Activated CD8-positive, alpha-beta memory T cell treated with anti-CD3 and anti-CD28 coated beads, Interleukin-2, amount 50 U/mL, for 1 hour (primary cell): Measurements from ENCODE around the gene SLC2A9.
"Not testable (repeated sequence)": the region's sequence is repeated elsewhere in the genome, so short reads cannot be mapped to it uniquely, and the experiment has no call there.

Source experiments
- DNase-seq: peaks from one replicate; pipeline ENCODE4 v3.0.0-alpha.2; 2020; ENCODE audit errors: extremely low read depth

Gene SLC2A9

DNA sequence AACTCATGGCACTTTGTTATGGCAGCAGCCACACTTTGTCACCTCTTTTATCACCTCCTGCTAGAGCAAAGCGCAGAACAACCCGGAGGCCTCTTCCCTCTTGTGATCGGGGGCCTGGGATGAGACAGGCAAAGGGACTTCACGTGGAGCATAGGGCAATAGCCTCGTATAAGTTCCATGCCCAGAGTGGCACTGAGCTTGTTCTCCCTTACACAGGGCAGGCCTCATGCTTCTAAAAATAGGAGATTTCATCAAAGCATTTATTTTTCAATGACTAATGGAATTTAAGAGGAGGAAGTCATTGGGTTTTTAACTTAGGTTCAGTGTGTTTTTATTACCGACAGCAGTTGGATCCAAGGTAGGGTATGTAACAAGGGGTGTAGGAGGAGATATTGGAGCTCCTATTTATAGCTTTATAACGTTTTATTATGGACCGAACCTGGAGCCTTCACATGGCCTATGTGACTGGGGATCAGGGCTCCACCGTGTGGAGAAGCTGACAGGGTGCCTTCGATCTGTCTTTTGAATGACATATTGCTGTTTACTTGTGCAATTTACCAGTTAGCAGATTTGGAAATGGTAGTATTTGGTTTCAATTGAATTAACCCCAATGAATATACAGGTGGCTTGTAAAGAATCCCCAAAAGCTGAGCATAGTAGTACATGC, 93.8 kb downstream of the SLC2A9 start:
- no peak for DNase-seq

DNA sequence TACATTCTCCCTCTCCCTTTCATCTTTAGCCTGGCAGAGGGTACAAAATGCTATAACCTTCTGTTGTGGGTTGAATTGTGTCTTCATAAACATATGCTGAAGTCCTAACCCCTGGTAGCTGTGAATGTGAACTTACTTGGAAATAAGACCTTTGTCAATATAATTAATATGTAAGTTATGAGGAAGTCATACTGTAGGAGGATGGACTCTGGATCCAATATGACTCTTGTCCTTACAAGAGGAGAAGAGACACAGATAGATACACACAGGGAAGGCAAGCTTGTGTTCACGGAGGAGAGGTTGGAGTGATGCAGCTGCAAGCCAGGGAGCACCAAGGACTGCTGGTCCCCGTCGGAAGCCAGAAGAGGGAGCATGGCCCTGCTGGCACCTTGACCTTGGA, 94.7 kb downstream of the SLC2A9 start:
- DNase-seq = no peak

DNA sequence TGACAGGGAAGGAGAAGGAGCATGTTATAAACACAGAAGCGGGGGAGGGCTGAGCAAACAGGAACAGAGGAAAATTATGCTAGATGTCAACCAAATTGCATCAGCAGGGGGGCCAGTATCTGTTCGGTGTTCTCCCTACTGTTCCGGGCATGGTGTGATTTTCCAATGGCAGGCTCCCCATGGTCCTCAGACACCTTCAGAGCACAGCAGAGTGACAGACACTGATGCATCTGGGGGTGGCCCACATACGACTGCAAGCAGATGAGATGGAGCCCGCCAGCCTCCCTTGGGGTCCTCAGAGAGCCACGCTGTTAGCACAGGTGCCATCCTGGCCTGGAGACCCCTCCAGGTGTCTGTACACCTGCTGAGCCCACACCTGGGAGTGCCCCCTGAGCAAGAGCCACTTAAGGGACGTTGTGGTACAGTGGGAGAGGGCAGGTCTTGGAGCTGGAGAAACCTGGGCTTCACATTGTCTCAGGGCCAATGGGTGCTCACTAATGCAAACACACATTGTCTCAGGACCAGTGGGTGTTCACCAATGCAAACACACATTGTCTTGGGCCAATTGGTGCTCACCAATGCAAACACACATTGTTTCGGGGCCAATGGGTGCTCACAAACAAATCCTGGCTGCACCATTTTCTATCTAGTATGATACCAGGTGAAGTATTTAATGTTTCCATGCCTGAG, 95.4 kb downstream of the SLC2A9 start:
- DNase-seq = no peak

DNA sequence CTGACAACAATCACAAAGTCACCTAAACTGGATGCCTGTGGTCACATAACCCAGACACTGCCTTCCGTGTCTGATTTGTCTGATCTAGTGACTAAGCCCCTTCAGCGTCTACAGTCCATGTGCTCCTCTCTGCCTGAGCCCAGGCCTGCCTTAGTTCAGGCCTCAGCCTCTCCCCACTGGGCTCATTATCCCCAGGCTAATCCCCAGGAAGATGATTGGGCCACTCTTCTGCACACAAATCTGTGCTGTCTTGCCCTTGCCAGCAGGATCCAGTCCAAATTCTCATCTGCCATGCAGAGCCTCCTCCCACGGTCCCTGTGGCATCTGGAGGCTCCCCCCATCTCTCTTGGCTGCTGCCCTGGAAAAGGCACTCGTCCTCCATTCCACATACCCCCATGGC, 96.5 kb downstream of the SLC2A9 start:
- DNase-seq = no peak

DNA sequence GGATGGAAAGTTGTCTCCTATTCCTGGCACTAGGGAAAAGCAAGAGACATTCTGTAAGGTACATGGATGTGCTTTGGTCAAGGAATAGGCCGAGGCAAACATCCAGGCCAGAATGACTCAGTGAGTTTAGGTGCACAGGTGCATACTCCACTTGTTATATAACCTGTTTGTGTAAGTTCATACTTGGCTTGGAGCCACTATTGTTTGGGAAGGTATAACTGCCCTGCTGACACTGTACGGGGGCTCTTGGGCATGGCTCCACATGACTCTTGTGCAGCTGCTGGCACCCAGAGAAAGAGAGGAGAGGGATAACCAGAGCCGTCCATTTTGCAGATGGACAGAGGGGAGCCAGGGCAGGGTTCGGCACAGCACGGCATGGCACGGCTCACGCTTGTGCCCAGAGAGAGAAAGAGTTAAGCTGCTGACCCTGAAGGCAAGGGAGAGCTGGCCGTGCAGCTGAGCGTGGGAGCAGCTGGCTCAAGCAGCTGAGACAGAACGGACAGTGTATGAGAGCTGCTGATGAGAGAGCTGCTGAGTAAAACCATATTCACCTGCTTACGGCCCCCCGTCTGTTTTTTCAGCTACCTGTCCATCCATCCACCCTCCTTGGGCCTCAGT, 98.0 kb downstream of the SLC2A9 start:
- DNase-seq = no peak

DNA sequence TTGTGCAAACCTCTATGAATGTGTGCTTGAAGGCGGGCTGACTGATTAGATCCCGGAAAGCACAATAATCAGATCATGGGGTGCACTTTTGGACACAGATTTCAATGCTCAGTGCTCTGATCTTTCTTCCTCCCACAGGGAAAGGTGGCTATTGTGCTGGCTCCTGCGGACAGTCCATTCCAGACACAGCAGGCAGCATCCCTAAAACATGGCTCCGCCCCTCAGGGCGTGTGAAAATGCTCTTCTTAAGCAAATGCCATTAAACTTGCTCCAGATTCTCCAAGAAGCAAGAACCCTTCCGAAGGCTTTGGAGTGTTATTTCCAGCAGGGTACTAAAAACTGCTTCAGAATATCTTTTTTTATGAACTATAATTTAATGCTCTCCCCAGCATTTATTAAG, 100.0 kb downstream of the SLC2A9 start:
- DNase-seq = no peak

DNA sequence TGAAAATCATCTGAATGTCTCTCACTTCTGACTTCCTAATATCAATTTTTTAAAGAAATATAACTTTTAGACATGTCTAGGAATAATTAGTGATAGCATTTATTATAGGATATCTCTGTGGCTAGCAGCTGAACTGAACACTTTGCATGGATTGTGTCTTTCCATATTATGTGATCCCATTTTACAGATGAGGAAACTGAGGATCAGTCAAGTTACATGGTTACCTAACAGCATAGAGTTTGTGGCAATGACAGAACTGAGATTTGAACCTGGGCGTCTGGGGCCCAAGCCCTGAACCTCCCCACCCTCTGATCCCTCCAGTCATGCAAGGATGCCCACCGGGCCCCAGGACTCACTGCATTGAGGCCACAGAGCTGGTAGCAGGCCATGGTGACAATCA, 101.3 kb downstream of the SLC2A9 start:
- DNase-seq = no peak

DNA sequence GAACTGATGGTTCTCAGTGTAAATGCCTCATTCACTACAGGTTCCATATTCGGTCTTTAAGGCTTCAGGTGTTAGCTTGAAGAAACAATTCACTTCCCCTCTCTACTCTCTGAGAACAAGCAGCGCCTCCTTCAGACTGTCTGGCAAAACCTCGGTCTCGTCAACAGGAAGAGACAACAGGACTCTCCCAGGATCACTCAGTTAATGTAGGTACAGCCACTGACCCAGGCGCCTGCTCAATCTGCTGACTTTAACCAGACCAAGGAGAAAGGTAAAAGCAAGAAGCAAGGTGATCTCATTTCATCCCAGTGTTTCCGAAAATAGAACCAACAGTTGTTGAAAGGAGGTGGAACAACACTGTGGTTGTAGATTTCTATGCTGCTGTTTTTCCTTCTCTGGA, 102.2 kb downstream of the SLC2A9 start:
- no peak for DNase-seq

DNA sequence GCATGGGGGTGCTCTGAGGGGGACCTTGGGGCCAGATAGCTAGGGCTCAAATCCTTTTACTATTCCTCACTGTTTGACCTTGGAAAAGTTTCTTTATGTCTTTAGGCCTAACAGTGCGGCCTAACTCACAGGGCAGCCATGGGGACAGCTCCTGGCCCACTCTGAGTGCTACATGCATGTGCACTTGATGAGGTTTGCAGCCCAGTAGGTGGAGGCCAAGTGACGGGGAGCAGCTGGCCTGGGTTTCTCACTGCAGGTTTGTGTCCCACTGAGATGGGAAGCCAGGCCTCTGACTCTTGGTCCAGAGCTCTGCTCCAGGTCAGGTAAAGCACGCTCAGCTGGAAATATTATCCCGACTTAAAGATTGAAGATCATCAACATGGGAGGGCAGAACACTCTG, 102.8 kb downstream of the SLC2A9 start:
- no peak for DNase-seq

DNA sequence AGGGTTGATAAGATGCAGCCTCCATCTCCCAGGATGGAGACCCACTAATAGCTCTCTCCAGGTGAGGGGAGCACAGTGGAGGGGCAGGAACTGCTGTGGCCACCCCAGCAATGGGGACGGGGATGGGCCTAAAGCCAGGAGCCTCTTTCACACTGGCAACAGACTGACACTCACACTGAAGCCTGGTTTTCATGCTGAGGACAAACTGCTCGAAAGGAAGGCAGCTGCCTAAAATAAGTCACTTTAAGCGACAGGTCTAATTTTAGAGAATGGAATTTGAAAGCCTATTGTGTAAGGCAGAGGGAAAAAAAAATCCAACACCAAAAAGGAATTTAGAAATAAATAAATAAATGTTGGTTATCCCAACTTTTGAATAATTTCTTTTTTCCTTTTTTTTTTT, 104.4 kb downstream of the SLC2A9 start:
- no peak for DNase-seq

DNA sequence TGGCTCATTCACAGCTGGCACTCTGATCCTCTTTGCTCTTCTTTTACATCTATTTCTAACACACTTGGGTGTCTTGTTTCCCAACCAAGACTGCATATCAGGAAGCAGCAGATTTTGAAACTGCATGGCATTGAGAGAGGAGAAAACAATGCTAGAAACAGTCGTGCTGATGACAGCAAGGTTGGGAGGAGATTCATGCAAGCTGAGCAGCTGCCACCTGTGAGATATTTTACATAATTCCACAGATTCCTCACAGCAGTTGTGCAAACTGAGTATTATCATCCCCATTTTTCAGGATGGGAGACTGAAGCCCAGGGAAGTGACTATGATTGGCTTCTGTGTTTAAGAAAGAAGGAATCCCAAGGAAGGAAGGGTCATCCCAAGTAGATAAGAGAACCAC, 105.0 kb downstream of the SLC2A9 start:
- DNase-seq = no peak

DNA sequence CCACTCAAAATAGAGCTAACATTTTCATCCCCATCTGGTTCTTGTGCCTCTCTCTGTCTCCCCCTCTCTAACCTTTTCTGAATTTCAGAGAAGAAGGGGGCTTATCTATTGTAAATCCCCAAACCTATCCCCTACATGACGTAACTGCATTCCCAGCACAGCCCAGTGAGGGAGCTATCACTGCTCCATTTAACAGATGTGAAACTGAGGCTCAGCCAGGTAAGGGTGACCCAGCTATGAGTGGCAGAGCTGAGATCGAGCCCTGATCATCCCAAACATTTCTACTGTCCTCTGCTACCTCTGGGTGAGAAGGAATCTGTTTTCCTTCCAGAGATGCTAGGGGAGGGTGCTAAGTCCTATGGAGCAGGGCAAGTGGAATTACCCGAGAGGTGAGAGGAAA, 107.5 kb downstream of the SLC2A9 start:
- DNase-seq = no peak

DNA sequence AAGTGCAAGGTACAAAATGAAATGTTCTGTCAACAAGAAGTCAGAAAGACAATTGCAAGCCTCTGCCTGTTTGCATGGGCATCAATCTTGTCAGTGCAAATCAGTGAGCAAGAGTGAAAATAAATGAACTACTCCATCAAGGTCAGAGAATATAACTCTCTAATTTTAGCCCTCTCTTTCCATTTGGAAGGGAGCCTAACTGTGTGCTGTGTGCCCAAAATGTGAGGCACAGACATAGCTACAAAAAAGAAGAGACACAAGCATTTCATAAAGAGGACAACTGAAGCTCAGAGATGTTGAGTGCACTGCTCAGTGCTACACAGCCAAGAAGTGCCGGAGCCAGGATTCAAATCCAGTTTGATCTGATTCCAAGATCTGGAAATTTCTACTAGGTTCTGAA, 114.3 kb downstream of the SLC2A9 start:
- DNase-seq = no peak

DNA sequence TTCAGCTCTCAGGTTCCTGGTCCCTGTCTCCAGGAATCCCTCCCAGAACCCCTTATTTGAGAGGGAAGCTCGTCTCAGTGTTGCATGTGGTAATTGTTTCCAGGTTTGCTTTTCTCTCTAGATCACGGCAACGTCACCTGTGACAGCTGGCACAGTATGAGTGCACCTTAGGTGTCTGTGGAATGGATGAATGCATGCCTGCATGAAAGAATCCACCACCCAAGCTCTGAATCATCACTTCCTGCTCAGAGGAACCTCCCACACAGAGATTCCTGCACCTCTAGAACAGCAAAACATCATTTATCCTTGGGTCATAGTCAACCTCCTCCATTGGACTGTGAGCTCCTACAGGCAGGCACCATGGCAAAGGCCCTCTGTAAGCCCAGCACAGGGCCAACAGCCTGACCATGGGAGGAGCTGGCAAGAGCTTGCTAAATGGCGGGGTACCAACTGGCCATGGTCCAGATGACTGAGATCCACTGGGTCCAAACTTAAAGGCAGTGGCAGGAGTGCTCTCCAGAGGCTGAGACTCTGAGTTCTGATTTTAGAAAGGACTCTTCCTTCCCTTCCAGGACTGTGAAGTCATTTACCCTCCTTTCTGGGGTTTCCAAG, 116.2 kb downstream of the SLC2A9 start:
- no peak for DNase-seq

DNA sequence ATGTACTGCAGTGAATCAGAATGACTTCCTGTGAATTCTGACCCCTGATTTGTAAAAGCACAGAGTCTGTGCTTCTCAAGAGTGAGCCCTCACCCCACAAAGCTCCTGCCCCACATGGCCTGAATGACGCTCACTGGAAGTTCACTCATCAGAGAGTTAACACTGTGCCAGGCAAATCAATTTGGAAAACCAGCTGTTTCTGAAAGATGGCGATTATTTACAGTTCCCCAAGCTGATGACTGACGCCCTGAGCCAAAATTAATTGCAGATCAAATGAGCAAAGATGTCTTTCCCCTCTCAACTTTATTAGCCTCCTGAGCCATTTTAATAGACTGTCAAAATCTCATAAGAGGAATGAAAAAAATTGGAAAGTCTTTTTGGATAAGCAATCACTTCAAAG, 118.0 kb downstream of the SLC2A9 start:
- DNase-seq = no peak

DNA sequence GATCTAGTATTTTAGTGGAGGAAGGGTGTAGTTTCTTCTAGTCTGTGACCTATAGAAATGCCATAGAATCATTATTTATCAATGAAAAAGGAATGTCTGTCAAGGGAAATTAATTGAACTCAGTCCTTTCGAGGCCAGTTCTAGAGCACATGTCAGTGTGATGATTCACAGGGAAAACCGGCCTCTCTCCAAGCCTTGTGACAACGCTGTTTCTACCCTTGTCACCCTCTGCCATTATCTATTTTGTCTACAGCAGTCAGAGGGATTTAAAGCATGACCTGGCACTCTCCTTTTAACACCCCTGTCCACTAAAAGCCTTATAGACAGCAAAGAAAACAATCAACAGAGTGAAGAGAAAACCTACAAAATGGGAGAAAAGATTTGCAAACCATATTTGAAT, 120.0 kb downstream of the SLC2A9 start:
- DNase-seq = no peak

DNA sequence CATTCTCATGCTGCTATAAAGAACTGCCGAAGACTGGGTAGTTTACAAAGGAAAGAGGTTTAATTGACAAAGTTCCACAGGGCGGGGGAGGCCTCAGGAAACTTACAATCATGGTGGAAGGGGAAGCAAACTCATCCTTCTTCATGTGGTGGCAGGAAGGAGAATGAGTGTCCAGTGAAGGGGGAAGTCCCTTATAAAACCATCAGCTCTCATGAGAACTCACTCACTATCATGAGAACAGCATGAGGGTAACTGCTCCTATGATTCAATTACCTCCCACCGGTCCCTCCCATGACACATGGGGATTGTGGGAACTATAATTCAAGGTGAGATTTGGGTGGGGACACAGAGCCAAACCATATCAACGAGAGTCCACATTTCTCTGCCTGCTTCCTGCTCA, 120.7 kb downstream of the SLC2A9 start:
- DNase-seq = not testable (repeated sequence)

DNA sequence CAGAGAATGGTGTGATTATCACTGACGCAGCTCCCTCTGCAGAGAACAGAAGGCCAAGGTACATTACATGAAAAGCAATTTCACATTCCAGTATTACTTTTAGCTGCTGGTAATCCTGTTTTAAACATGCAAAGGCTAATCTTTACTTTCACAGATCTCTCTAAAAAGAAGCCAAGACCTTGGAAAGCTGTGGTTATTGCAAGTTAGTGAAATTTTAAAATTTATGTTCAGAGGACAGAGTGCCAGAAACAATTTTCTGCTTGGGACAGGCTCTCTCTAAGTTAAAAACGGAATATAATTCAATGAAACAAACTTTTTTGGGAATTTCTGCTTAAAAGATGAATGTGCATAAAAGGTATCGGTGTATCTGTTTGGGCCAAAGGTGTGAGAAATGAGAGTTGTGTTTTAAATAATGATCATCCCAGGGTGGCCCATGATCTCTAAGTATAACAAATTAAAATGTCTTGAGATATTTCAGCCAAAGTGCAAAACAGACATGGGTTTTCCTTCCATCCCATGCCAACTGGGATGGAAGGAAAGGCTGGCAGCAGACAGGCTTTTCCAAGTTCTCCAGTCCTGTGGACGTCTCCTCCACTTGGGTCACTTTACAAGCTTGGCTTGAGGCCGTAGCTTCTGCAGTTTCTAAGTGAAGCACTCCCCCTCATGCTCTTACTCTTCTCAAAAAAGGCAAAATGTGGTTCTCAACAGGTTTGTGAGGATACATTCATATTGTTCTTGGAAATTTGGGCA, 121.8 kb downstream of the SLC2A9 start:
- no peak for DNase-seq

DNA sequence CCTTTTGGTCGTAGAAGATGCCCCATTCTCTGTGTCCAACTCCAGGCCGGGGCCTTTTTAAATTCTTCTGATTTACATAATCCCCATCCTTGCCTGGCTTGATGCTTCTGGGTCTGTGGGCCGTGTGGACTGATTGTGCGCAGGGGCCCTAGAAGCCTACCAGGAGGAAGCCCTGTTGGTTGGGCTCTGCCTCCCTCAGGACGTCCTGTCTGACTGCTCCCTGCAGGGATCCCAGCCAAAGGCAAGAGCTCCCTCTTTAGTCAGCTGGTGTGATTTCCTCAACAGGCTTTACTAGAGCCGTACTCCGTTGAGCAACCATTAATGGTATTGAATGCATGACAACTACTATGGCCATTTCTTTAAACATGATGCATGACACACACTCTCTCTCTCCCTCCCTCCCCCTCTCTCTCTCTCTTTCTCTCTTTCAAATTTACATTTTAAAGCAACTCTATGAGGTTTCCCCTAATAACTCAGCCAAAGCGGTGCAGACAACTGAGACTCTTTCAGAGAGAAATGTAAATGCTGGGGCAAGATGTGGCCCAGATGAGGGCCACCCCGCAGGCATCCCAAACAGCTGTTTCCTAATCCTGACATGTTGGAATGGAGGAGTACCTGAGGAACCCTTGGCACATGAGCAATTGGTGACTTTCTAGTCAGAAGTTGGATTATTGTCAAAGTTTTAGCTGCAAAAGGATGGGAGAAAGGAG, 122.5 kb downstream of the SLC2A9 start:
- no peak for DNase-seq

DNA sequence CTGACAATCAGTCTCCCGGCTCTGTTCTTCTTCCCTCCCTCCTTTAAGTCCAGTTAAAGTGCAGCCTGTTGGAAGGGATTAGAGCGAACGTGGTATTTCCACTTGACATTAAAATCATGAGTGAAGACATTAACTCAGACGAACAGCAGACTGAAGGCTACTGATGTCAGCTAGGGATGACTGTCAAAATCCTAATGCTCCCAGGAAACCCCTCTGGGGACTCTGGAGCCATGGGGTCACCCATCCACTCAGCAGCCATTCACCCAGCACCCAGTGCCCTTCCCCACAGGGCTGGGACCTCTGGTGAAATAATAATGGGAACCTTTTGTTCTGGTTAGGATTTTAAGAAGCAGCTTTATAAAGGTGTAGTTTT, 126.0 kb downstream of the SLC2A9 start:
- DNase-seq = no peak

DNA sequence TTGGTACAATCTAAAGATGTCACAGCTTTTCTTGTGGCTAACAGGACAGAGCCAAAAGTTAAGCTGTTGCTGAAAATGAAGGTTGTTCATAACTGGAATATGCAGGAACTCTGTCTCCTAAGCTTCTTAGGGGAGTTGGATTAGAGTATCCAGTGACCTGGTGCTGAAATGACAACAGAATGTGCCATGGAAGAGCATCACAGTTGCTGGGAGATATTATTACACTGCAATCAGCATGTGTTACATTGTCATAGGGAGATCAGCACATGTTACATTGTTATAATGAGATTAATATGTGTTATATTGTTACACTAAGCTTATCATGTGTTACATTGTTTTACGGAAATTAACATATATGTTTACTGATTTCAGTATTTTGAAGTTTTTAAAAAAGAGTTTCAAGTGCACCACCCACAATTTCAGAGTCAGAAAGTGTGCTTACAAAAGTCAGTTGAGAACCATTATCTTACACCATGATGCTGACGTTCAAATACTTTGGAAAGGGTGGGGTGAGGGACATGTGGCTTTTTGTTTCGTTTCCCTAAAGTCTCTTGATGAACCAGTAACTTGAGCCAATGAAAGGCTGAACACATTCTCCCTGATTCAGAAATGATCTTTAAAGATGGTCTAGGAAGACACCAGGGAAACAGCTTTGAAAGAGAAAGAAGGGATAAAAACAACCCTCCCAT, 126.5 kb downstream of the SLC2A9 start:
- DNase-seq = no peak
